Type B pancreatic cell (in vitro differentiated cells): Measurements from ENCODE around the gene MRM2. TPM values are rescaled to one million over a fixed set of nuclear protein-coding genes. Genes with fewer than 3 reads are reported as not detected.

ENCODE experiments used
- DNase-seq: peaks from one replicate; pipeline ENCODE4 v3.0.0; 2021; ENCODE audit warnings: mixed read lengths; ENCODE audit not compliant: unreplicated experiment; ENCODE audit errors: extremely low spot score
- H3K27ac Mint-ChIP-seq: 2 replicates; pipeline ENCODE4 v1.8.0; 2021; ENCODE audit warnings: mild to moderate bottlenecking, mixed read lengths
- H3K27me3 Mint-ChIP-seq: 2 replicates; pipeline ENCODE4 v1.8.0; 2021; ENCODE audit warnings: mixed read lengths
- H3K36me3 Mint-ChIP-seq: 2 replicates; pipeline ENCODE4 v1.8.0; 2021; ENCODE audit warnings: mixed read lengths
- H3K4me1 Mint-ChIP-seq: one replicate; pipeline ENCODE4 v1.8.0; 2021; ENCODE audit warnings: mixed read lengths; ENCODE audit not compliant: unreplicated experiment
- H3K4me3 Mint-ChIP-seq: 2 replicates; pipeline ENCODE4 v1.8.0; 2021; ENCODE audit warnings: mild to moderate bottlenecking, mixed read lengths
- H3K9me3 Mint-ChIP-seq: 2 replicates; pipeline ENCODE4 v1.8.0; 2021; ENCODE audit warnings: mixed read lengths
- CTCF ChIP-seq: fragments of 200-600 bp; sonication (generic); conservative IDR thresholded peaks from 2 replicates; pipeline ENCODE4 v1.5.0; 2021; ENCODE audit warnings: antibody characterized with exemption, mild to moderate bottlenecking
- total RNA-seq: library from RNA; stranded (reverse); gene quantifications from 2 replicates; pipeline ENCODE4 v1.2.1, GENCODE V29; 2021; ENCODE audit warnings: low replicate concordance

The MRM2 gene
- total RNA-seq, 1 donor from 2014 or later, result 35.3 TPM

- H3K4me1 Mint-ChIP-seq, result peaks cover 10% of the 10 kb centered on the region
- no peaks in the 10 kb centered on the region for H3K27me3 Mint-ChIP-seq
- peak; percentile 51 for TF ChIP-seq CTCF
- peak overlapping the region; percentile 69 for H3K27ac Mint-ChIP-seq
- H3K4me3 Mint-ChIP-seq, result peak overlapping the region; percentile 92
- no peak for DNase-seq
- H3K36me3 Mint-ChIP-seq, result peaks cover 6% of the 10 kb centered on the region
- H3K9me3 Mint-ChIP-seq, result no peaks in the 10 kb centered on the region
These were observed 9.8 kb downstream of the MRM2 start for GRCh38 chr7:2231992-2232765.

GRCh38 chr7:2230882-2231281, 11.1 kb downstream of the MRM2 start:
- no peaks in the 10 kb centered on the region for H3K27me3 Mint-ChIP-seq

GRCh38 chr7:2230226-2230625, 11.8 kb downstream of the MRM2 start:
- peak overlapping the region; percentile 36 for H3K27ac Mint-ChIP-seq
- TF ChIP-seq CTCF, result no peak
- H3K9me3 Mint-ChIP-seq, result no peaks in the 10 kb centered on the region
- H3K36me3 Mint-ChIP-seq, result peaks cover 10% of the 10 kb centered on the region
- no peaks in the 10 kb centered on the region for H3K27me3 Mint-ChIP-seq
- H3K4me1 Mint-ChIP-seq, result peaks cover 10% of the 10 kb centered on the region
- no peak for DNase-seq
- H3K4me3 Mint-ChIP-seq, result peak overlapping the region; percentile 25

More at GRCh38 chr7:2230882-2231281, 11.1 kb downstream of the MRM2 start:
- Mint-ChIP-seq H3K4me3 (peak overlapping the region; percentile 17), H3K4me1 (peaks cover 10% of the 10 kb centered on the region), H3K36me3 (peaks cover 8% of the 10 kb centered on the region), H3K9me3 (no peaks in the 10 kb centered on the region), H3K27ac (no peak overlapping the region)
- DNase-seq, result no peak
- no peak for TF ChIP-seq CTCF

GRCh38 chr7:2229467-2229866, 12.5 kb downstream of the MRM2 start:
- no peak for TF ChIP-seq CTCF
- H3K36me3 Mint-ChIP-seq, result peaks cover 5% of the 10 kb centered on the region
- no peak for DNase-seq
- no peaks in the 10 kb centered on the region for H3K9me3 Mint-ChIP-seq
- peak overlapping the region; percentile 22 for H3K27ac Mint-ChIP-seq
- H3K4me3 Mint-ChIP-seq, result no peak overlapping the region
- peaks cover 5% of the 10 kb centered on the region for H3K4me1 Mint-ChIP-seq
- H3K27me3 Mint-ChIP-seq, result no peaks in the 10 kb centered on the region

GRCh38 chr7:2228921-2229320, 13.1 kb downstream of the MRM2 start:
- Mint-ChIP-seq H3K9me3 (no peaks in the 10 kb centered on the region), H3K27ac (no peak overlapping the region), H3K4me3 (no peak overlapping the region), H3K27me3 (no peaks in the 10 kb centered on the region), H3K4me1 (peaks cover 5% of the 10 kb centered on the region), H3K36me3 (peaks cover 8% of the 10 kb centered on the region)
- DNase-seq, result no peak
- no peak for TF ChIP-seq CTCF
